Mononuclear cell (primary cell): ENCODE measurements around the gene SORCS1. TPM values are rescaled to one million over a fixed set of nuclear protein-coding genes. Genes with fewer than 3 reads are reported as not detected.

ENCODE experiments used
- H3K27me3 ChIP-seq: 2 replicates; pipeline ENCODE4 v1.6.0; 2011; ENCODE audit warnings: low read length, control low read depth; ENCODE audit not compliant: insufficient read depth
- H3K4me1 ChIP-seq: 2 replicates; pipeline ENCODE4 v1.5.1; 2011; ENCODE audit warnings: mild to moderate bottlenecking, low read length, control low read depth; ENCODE audit not compliant: insufficient read depth
- H3K4me3 ChIP-seq: 2 replicates; pipeline ENCODE4 v1.5.1; 2011; ENCODE audit warnings: mild to moderate bottlenecking, low read length, moderate library complexity
- H3K9me3 ChIP-seq: 2 replicates; pipeline ENCODE4 v1.5.1; 2011; ENCODE audit warnings: low read depth, mild to moderate bottlenecking, control low read depth, low read length
- total RNA-seq: library from RNA; depleted of rRNA; stranded (reverse); fragments of >200 nt; gene quantifications from one replicate; pipeline ENCODE4 v1.2.3, GENCODE V29; 2012

SORCS1 gene
- total RNA-seq, 1 donor, result 0.10 TPM

- no peak overlapping the region for H3K4me3 ChIP-seq
- no peaks in the 10 kb centered on the region for H3K4me1 ChIP-seq
Observed at GRCh38 chr10:107141524-107142061, 22.9 kb downstream of the SORCS1 start.

GRCh38 chr10:107139237-107139636, 25.3 kb downstream of the SORCS1 start:
- no peaks in the 10 kb centered on the region for H3K4me1 ChIP-seq
- H3K27me3 ChIP-seq, result no peaks in the 10 kb centered on the region
- no peak overlapping the region for H3K4me3 ChIP-seq
- H3K9me3 ChIP-seq, result no peaks in the 10 kb centered on the region

More at GRCh38 chr10:107141524-107142061, 22.9 kb downstream of the SORCS1 start:
- no peaks in the 10 kb centered on the region for H3K27me3 ChIP-seq
- H3K9me3 ChIP-seq, result no peaks in the 10 kb centered on the region

- Histone ChIP-seq H3K4me3 (no peak overlapping the region), H3K27me3 (no peaks in the 10 kb centered on the region), H3K4me1 (no peaks in the 10 kb centered on the region), H3K9me3 (no peaks in the 10 kb centered on the region)
Observed at GRCh38 chr10:107133656-107134055, 30.9 kb downstream of the SORCS1 start.

GRCh38 chr10:107129000-107129399, 35.5 kb downstream of the SORCS1 start:
- Histone ChIP-seq H3K9me3 (no peaks in the 10 kb centered on the region), H3K4me3 (no peak overlapping the region), H3K27me3 (no peaks in the 10 kb centered on the region), H3K4me1 (no peaks in the 10 kb centered on the region)

GRCh38 chr10:107126512-107127065, 37.9 kb downstream of the SORCS1 start:
- Histone ChIP-seq H3K9me3 (no peaks in the 10 kb centered on the region), H3K27me3 (no peaks in the 10 kb centered on the region), H3K4me3 (no peak overlapping the region), H3K4me1 (no peaks in the 10 kb centered on the region)

- Histone ChIP-seq H3K4me3 (no peak overlapping the region), H3K27me3 (no peaks in the 10 kb centered on the region), H3K4me1 (no peaks in the 10 kb centered on the region), H3K9me3 (no peaks in the 10 kb centered on the region)
Observed at GRCh38 chr10:107122703-107123102, 41.8 kb downstream of the SORCS1 start.

- Histone ChIP-seq H3K9me3 (no peaks in the 10 kb centered on the region), H3K4me3 (no peak overlapping the region), H3K27me3 (no peaks in the 10 kb centered on the region), H3K4me1 (no peaks in the 10 kb centered on the region)
Observed at GRCh38 chr10:107118866-107119265, 45.6 kb downstream of the SORCS1 start.

GRCh38 chr10:107104026-107104652, 60.4 kb downstream of the SORCS1 start:
- H3K4me1 ChIP-seq, result no peaks in the 10 kb centered on the region
- no peak overlapping the region for H3K4me3 ChIP-seq
- no peaks in the 10 kb centered on the region for H3K9me3 ChIP-seq
- H3K27me3 ChIP-seq, result no peaks in the 10 kb centered on the region

GRCh38 chr10:107103174-107104025, 61.1 kb downstream of the SORCS1 start:
- no peak overlapping the region for H3K4me3 ChIP-seq
- H3K9me3 ChIP-seq, result no peaks in the 10 kb centered on the region
- no peaks in the 10 kb centered on the region for H3K4me1 ChIP-seq
- no peaks in the 10 kb centered on the region for H3K27me3 ChIP-seq

GRCh38 chr10:107098326-107098725, 66.2 kb downstream of the SORCS1 start:
- Histone ChIP-seq H3K27me3 (no peaks in the 10 kb centered on the region), H3K4me1 (no peaks in the 10 kb centered on the region), H3K9me3 (no peaks in the 10 kb centered on the region), H3K4me3 (no peak overlapping the region)

- Histone ChIP-seq H3K4me1 (no peaks in the 10 kb centered on the region), H3K9me3 (no peaks in the 10 kb centered on the region), H3K4me3 (no peak overlapping the region), H3K27me3 (no peaks in the 10 kb centered on the region)
Observed at GRCh38 chr10:107094824-107095522, 69.5 kb downstream of the SORCS1 start.

GRCh38 chr10:107092321-107092720, 72.2 kb downstream of the SORCS1 start:
- no peaks in the 10 kb centered on the region for H3K4me1 ChIP-seq
- H3K4me3 ChIP-seq, result no peak overlapping the region
- no peaks in the 10 kb centered on the region for H3K27me3 ChIP-seq
- H3K9me3 ChIP-seq, result no peaks in the 10 kb centered on the region

GRCh38 chr10:107091126-107091525, 73.4 kb downstream of the SORCS1 start:
- Histone ChIP-seq H3K4me1 (no peaks in the 10 kb centered on the region), H3K27me3 (no peaks in the 10 kb centered on the region), H3K9me3 (no peaks in the 10 kb centered on the region), H3K4me3 (no peak overlapping the region)

- no peaks in the 10 kb centered on the region for H3K27me3 ChIP-seq
- no peaks in the 10 kb centered on the region for H3K4me1 ChIP-seq
- no peaks in the 10 kb centered on the region for H3K9me3 ChIP-seq
- no peak overlapping the region for H3K4me3 ChIP-seq
Observed at GRCh38 chr10:107085665-107086525, 78.6 kb downstream of the SORCS1 start.
